ENCODE measurements around the gene TTN.

Gene TTN

GRCh38 chr2:178510384-178510783, 296.8 kb downstream of the TTN start:
- peaks cover 72% of the 10 kb centered on the region for H3K36me3 Mint-ChIP-seq (ENCODE audit: low read depth)
- peaks cover 46% of the 10 kb centered on the region for H3K4me1 Mint-ChIP-seq (ENCODE audit: low read depth)
- no peak overlapping the region for H3K27ac Mint-ChIP-seq
- no peaks in the 10 kb centered on the region for H3K27me3 Mint-ChIP-seq
- no peak for DNase-seq
- no peaks in the 10 kb centered on the region for H3K9me3 Mint-ChIP-seq
- no peak overlapping the region for H3K4me3 Mint-ChIP-seq

GRCh38 chr2:178508646-178509045, 298.6 kb downstream of the TTN start:
- Mint-ChIP-seq H3K27ac (no peak overlapping the region), H3K9me3 (no peaks in the 10 kb centered on the region), H3K4me1 (ENCODE audit: low read depth) (peaks cover 30% of the 10 kb centered on the region), H3K27me3 (no peaks in the 10 kb centered on the region), H3K36me3 (ENCODE audit: low read depth) (peaks cover 75% of the 10 kb centered on the region), H3K4me3 (no peak overlapping the region)
- no peak for DNase-seq

GRCh38 chr2:178506949-178507348, 300.3 kb downstream of the TTN start:
- Mint-ChIP-seq H3K9me3 (no peaks in the 10 kb centered on the region), H3K27ac (no peak overlapping the region), H3K27me3 (no peaks in the 10 kb centered on the region), H3K36me3 (ENCODE audit: low read depth) (peaks cover 77% of the 10 kb centered on the region), H3K4me1 (ENCODE audit: low read depth) (peaks cover 18% of the 10 kb centered on the region), H3K4me3 (no peak overlapping the region)
- no peak for DNase-seq

GRCh38 chr2:178506524-178506923, 300.7 kb downstream of the TTN start:
- H3K4me3 Mint-ChIP-seq, result no peak overlapping the region
- peaks cover 15% of the 10 kb centered on the region for H3K4me1 Mint-ChIP-seq (ENCODE audit: low read depth)
- no peaks in the 10 kb centered on the region for H3K9me3 Mint-ChIP-seq
- no peak overlapping the region for H3K27ac Mint-ChIP-seq
- DNase-seq, result no peak
- no peaks in the 10 kb centered on the region for H3K27me3 Mint-ChIP-seq
- peaks cover 78% of the 10 kb centered on the region for H3K36me3 Mint-ChIP-seq (ENCODE audit: low read depth)

GRCh38 chr2:178506101-178506500, 301.1 kb downstream of the TTN start:
- no peak overlapping the region for H3K27ac Mint-ChIP-seq
- peaks cover 79% of the 10 kb centered on the region for H3K36me3 Mint-ChIP-seq (ENCODE audit: low read depth)
- no peaks in the 10 kb centered on the region for H3K27me3 Mint-ChIP-seq
- peaks cover 15% of the 10 kb centered on the region for H3K4me1 Mint-ChIP-seq (ENCODE audit: low read depth)
- H3K9me3 Mint-ChIP-seq, result no peaks in the 10 kb centered on the region
- H3K4me3 Mint-ChIP-seq, result no peak overlapping the region
- no peak for DNase-seq

- no peak for DNase-seq
- Mint-ChIP-seq H3K4me1 (ENCODE audit: low read depth) (peaks cover 9% of the 10 kb centered on the region), H3K9me3 (no peaks in the 10 kb centered on the region), H3K27me3 (no peaks in the 10 kb centered on the region), H3K36me3 (ENCODE audit: low read depth) (peaks cover 86% of the 10 kb centered on the region), H3K27ac (no peak overlapping the region), H3K4me3 (no peak overlapping the region)
These were observed 304.5 kb downstream of the TTN start for GRCh38 chr2:178502751-178503150.

GRCh38 chr2:178499640-178500039, 307.6 kb downstream of the TTN start:
- peaks cover 88% of the 10 kb centered on the region for H3K36me3 Mint-ChIP-seq (ENCODE audit: low read depth)

GRCh38 chr2:178498137-178498536, 309.1 kb downstream of the TTN start:
- H3K9me3 Mint-ChIP-seq, result no peaks in the 10 kb centered on the region
- H3K27ac Mint-ChIP-seq, result no peak overlapping the region

More at GRCh38 chr2:178499640-178500039, 307.6 kb downstream of the TTN start:
- H3K9me3 Mint-ChIP-seq, result no peaks in the 10 kb centered on the region
- peaks cover 3% of the 10 kb centered on the region for H3K4me1 Mint-ChIP-seq (ENCODE audit: low read depth)
- no peak overlapping the region for H3K4me3 Mint-ChIP-seq
- no peaks in the 10 kb centered on the region for H3K27me3 Mint-ChIP-seq
- no peak overlapping the region for H3K27ac Mint-ChIP-seq
- no peak for DNase-seq

GRCh38 chr2:178496049-178496448, 311.2 kb downstream of the TTN start:
- Mint-ChIP-seq H3K4me3 (no peak overlapping the region), H3K9me3 (no peaks in the 10 kb centered on the region), H3K27me3 (no peaks in the 10 kb centered on the region), H3K36me3 (ENCODE audit: low read depth) (peaks cover 84% of the 10 kb centered on the region), H3K27ac (no peak overlapping the region), H3K4me1 (ENCODE audit: low read depth) (peaks cover 14% of the 10 kb centered on the region)
- no peak for DNase-seq

More at GRCh38 chr2:178498137-178498536, 309.1 kb downstream of the TTN start:
- Mint-ChIP-seq H3K27me3 (no peaks in the 10 kb centered on the region), H3K4me1 (ENCODE audit: low read depth) (peaks cover 3% of the 10 kb centered on the region), H3K4me3 (no peak overlapping the region), H3K36me3 (ENCODE audit: low read depth) (peaks cover 89% of the 10 kb centered on the region)
- DNase-seq, result no peak

- no peak overlapping the region for H3K4me3 Mint-ChIP-seq
- no peaks in the 10 kb centered on the region for H3K27me3 Mint-ChIP-seq
- peaks cover 35% of the 10 kb centered on the region for H3K4me1 Mint-ChIP-seq (ENCODE audit: low read depth)
- H3K36me3 Mint-ChIP-seq (ENCODE audit: low read depth), result peaks cover 90% of the 10 kb centered on the region
- H3K9me3 Mint-ChIP-seq, result no peaks in the 10 kb centered on the region
- no peak overlapping the region for H3K27ac Mint-ChIP-seq
- DNase-seq, result no peak
These were observed 315.6 kb downstream of the TTN start for GRCh38 chr2:178491612-178492011.

GRCh38 chr2:178485356-178485755, 321.9 kb downstream of the TTN start:
- no peaks in the 10 kb centered on the region for H3K27me3 Mint-ChIP-seq
- DNase-seq, result no peak
- H3K36me3 Mint-ChIP-seq (ENCODE audit: low read depth), result peaks cover 53% of the 10 kb centered on the region
- peaks cover 54% of the 10 kb centered on the region for H3K4me1 Mint-ChIP-seq (ENCODE audit: low read depth)
- no peaks in the 10 kb centered on the region for H3K9me3 Mint-ChIP-seq
- H3K4me3 Mint-ChIP-seq, result no peak overlapping the region
- no peak overlapping the region for H3K27ac Mint-ChIP-seq

GRCh38 chr2:178484245-178485041, 322.8 kb downstream of the TTN start:
- Mint-ChIP-seq H3K9me3 (no peaks in the 10 kb centered on the region), H3K4me3 (no peak overlapping the region), H3K4me1 (ENCODE audit: low read depth) (peaks cover 55% of the 10 kb centered on the region), H3K27me3 (no peaks in the 10 kb centered on the region), H3K36me3 (ENCODE audit: low read depth) (peaks cover 44% of the 10 kb centered on the region), H3K27ac (no peak overlapping the region)
- no peak for DNase-seq

GRCh38 chr2:178482437-178482836, 324.8 kb downstream of the TTN start:
- peaks cover 34% of the 10 kb centered on the region for H3K36me3 Mint-ChIP-seq (ENCODE audit: low read depth)
- no peaks in the 10 kb centered on the region for H3K27me3 Mint-ChIP-seq
- peak overlapping the region; percentile 4 for H3K27ac Mint-ChIP-seq
- H3K4me1 Mint-ChIP-seq (ENCODE audit: low read depth), result peaks cover 59% of the 10 kb centered on the region
- DNase-seq, result no peak
- no peaks in the 10 kb centered on the region for H3K9me3 Mint-ChIP-seq
- H3K4me3 Mint-ChIP-seq, result peak overlapping the region; percentile 96

- H3K4me1 Mint-ChIP-seq (ENCODE audit: low read depth), result peaks cover 58% of the 10 kb centered on the region
These were observed 326.7 kb downstream of the TTN start, which contains the start of gene PLEKHA3 for GRCh38 chr2:178480227-178481181. Gene PLEKHA3, plus strand, starts transcription at chr2:178480457. Its CDS starts 413 bp downstream, at chr2:178480870.

More at GRCh38 chr2:178480227-178481181, 326.7 kb downstream of the TTN start, which contains the start of gene PLEKHA3:
- Mint-ChIP-seq H3K4me3 (peak within 1 kb of the TSS; percentile 96), H3K27ac (peak within 1 kb of the TSS; percentile 98), H3K27me3 (no peaks in the 10 kb centered on the region), H3K9me3 (no peaks in the 10 kb centered on the region), H3K36me3 (ENCODE audit: low read depth) (peaks cover 18% of the 10 kb centered on the region)
- DNase-seq, result peak; percentile 86

Data from activated T-cell treated with anti-CD3 and anti-CD28 coated beads, Interleukin-2, amount 50 U/mL, for 24 hours (primary cell).